SK-N-SH treated with all-trans-retinoic acid at 6 μM for 48 hours (cell line): Measurements from ENCODE around the gene PRAMEF2.
"Not testable (repeated sequence)": the region's sequence is repeated elsewhere in the genome, so short reads cannot be mapped to it uniquely, and the experiment has no call there.

Source experiments
- OSR1 ChIP-seq: fragments of 250-450 bp; sonication (Bioruptor Pico); IDR thresholded peaks from 2 replicates; pipeline ENCODE4 v1.8.0; 2022; ENCODE audit warnings: moderate library complexity, mild to moderate bottlenecking, inconsistent platforms
- PPARA ChIP-seq: fragments of 250-450 bp; sonication (Bioruptor Pico); IDR thresholded peaks from 2 replicates; pipeline ENCODE4 v1.5.0; 2020; ENCODE audit warnings: mild to moderate bottlenecking, borderline replicate concordance
- RARB ChIP-seq: fragments of 250-450 bp; sonication (Bioruptor Pico); IDR thresholded peaks from 2 replicates; pipeline ENCODE4 v1.8.0; 2021; ENCODE audit warnings: mild to moderate bottlenecking, moderate library complexity
- TCF4 ChIP-seq: fragments of 250-450 bp; sonication (Bioruptor Pico); IDR thresholded peaks from 2 replicates; pipeline ENCODE4 v1.8.0; 2021; ENCODE audit warnings: mild to moderate bottlenecking, moderate library complexity, borderline replicate concordance
- TOX ChIP-seq: fragments of 250-450 bp; sonication (Bioruptor Pico); IDR thresholded peaks from 2 replicates; pipeline ENCODE4 v1.8.0; 2021; ENCODE audit warnings: mild to moderate bottlenecking, moderate library complexity, borderline replicate concordance
- ZC3H10 ChIP-seq: fragments of 250-450 bp; sonication (Bioruptor Pico); IDR thresholded peaks from 2 replicates; pipeline ENCODE4 v1.5.1; 2021; ENCODE audit warnings: mild to moderate bottlenecking, moderate library complexity
- ZFP3 ChIP-seq: fragments of 250-450 bp; sonication (Bioruptor Pico); IDR thresholded peaks from 2 replicates; pipeline ENCODE4 v1.5.0; 2020; ENCODE audit warnings: mild to moderate bottlenecking, moderate library complexity
- ZNF8 ChIP-seq: fragments of 450-650 bp; formaldehyde crosslinking; IDR thresholded peaks from 2 replicates; pipeline ENCODE4 v1.5.0; 2020; ENCODE audit warnings: mild to moderate bottlenecking, moderate library complexity
- TF ChIP-seq, protein P1 (sequence below): fragments of 250-450 bp; sonication (Bioruptor Pico); IDR thresholded peaks from 2 replicates; pipeline ENCODE4 v1.5.1; 2021; ENCODE audit warnings: mild to moderate bottlenecking, moderate library complexity
- TF ChIP-seq, protein P2 (sequence below): fragments of 250-450 bp; sonication (Bioruptor Pico); IDR thresholded peaks from 2 replicates; pipeline ENCODE4 v1.5.0; 2020; ENCODE audit warnings: mild to moderate bottlenecking, moderate library complexity
- TF ChIP-seq, protein P3 (sequence below): fragments of 250-450 bp; sonication (Bioruptor Pico); IDR thresholded peaks from 2 replicates; pipeline ENCODE4 v1.8.0; 2020; ENCODE audit warnings: mild to moderate bottlenecking, moderate library complexity, borderline replicate concordance

DNA sequence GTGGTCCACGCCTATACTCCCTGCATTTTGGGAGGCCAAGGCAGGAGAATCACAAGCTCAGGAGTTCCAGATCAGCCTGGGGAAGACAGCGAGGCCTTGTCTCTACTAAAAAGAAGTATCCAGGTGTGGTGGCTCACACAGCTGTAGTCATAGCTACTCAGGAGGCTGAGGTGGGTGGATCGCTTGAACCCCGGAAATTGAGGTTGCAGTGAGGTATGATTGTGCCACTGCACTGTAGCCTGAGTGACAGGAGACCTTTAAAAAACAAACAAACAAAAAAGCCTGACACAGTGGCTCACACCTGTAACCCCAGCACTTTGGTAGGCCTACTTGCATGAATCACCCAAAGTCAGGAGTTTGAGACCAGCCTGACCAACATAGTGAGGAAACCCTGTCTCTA lies 21.6 kb downstream of the PRAMEF2 start:
- TF ChIP-seq, protein P1, sequence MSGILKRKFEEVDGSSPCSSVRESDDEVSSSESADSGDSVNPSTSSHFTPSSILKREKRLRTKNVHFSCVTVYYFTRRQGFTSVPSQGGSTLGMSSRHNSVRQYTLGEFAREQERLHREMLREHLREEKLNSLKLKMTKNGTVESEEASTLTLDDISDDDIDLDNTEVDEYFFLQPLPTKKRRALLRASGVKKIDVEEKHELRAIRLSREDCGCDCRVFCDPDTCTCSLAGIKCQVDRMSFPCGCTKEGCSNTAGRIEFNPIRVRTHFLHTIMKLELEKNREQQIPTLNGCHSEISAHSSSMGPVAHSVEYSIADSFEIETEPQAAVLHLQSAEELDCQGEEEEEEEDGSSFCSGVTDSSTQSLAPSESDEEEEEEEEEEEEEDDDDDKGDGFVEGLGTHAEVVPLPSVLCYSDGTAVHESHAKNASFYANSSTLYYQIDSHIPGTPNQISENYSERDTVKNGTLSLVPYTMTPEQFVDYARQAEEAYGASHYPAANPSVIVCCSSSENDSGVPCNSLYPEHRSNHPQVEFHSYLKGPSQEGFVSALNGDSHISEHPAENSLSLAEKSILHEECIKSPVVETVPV, result not testable (repeated sequence)
- TF ChIP-seq RARB (CRISPR knock-in tag); ZFP3; PPARA (CRISPR knock-in tag); OSR1; TCF4 (CRISPR knock-in tag); ZC3H10 (CRISPR knock-in tag); ZNF8 (CRISPR knock-in tag); TOX (CRISPR knock-in tag): not testable (repeated sequence)
- TF ChIP-seq, protein P2, sequence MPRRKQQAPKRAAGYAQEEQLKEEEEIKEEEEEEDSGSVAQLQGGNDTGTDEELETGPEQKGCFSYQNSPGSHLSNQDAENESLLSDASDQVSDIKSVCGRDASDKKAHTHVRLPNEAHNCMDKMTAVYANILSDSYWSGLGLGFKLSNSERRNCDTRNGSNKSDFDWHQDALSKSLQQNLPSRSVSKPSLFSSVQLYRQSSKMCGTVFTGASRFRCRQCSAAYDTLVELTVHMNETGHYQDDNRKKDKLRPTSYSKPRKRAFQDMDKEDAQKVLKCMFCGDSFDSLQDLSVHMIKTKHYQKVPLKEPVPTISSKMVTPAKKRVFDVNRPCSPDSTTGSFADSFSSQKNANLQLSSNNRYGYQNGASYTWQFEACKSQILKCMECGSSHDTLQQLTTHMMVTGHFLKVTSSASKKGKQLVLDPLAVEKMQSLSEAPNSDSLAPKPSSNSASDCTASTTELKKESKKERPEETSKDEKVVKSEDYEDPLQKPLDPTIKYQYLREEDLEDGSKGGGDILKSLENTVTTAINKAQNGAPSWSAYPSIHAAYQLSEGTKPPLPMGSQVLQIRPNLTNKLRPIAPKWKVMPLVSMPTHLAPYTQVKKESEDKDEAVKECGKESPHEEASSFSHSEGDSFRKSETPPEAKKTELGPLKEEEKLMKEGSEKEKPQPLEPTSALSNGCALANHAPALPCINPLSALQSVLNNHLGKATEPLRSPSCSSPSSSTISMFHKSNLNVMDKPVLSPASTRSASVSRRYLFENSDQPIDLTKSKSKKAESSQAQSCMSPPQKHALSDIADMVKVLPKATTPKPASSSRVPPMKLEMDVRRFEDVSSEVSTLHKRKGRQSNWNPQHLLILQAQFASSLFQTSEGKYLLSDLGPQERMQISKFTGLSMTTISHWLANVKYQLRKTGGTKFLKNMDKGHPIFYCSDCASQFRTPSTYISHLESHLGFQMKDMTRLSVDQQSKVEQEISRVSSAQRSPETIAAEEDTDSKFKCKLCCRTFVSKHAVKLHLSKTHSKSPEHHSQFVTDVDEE, result not testable (repeated sequence)
- TF ChIP-seq, protein P3, sequence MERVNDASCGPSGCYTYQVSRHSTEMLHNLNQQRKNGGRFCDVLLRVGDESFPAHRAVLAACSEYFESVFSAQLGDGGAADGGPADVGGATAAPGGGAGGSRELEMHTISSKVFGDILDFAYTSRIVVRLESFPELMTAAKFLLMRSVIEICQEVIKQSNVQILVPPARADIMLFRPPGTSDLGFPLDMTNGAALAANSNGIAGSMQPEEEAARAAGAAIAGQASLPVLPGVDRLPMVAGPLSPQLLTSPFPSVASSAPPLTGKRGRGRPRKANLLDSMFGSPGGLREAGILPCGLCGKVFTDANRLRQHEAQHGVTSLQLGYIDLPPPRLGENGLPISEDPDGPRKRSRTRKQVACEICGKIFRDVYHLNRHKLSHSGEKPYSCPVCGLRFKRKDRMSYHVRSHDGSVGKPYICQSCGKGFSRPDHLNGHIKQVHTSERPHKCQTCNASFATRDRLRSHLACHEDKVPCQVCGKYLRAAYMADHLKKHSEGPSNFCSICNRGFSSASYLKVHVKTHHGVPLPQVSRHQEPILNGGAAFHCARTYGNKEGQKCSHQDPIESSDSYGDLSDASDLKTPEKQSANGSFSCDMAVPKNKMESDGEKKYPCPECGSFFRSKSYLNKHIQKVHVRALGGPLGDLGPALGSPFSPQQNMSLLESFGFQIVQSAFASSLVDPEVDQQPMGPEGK (CRISPR knock-in tag), result not testable (repeated sequence)
